ENCODE results near the gene UTF1. TPM values are rescaled to one million over a fixed set of nuclear protein-coding genes. Genes with fewer than 3 reads are reported as not detected.

UTF1 gene
- total and polyA plus RNA-seq, 9 of the 15 experiments (the other 6 are each of a cell fraction or from before 2014, with no cell fraction given): 0.35 to 0.46 TPM; not detected in 7

DNA sequence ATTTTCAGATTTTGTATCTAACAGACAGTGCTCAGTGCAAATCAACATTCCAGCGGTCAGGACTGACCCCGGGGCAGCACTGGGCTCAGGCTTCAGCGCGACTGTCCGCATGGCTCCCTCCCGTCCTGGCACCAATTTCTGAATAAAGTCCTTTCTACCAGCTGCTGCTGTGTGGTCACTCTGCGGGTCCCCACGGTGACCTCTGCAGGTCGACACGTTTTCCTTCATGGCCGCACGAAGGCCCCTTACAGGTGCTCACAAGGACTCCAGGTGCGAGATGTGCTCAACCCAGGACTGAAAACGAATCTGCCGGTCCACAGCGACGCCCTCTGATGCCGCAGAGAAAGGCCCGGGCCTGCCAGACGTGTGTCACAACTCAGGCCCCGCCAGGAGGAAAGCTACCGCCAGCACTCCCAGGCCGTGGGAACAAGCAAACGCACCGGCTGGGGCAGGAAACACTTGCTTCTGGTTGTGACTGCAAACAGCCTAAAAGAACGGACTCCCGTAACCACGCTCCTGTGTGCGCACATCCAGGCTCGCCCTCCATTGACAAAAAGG lies 3.7 kb upstream of the UTF1 start:
- CTCF ChIA-PET (ENCODE audit: low intra/inter-chr PET ratio): no interaction called here
- H4K20me1 ChIP-seq (replicated peaks; ENCODE audit: control insufficient read depth, insufficient read depth, low read length): no peaks in the 10 kb centered on the region
- no peak overlapping the region for H3K4me2 ChIP-seq (ENCODE audit: insufficient read depth, low read length)
- no peak for DNase-seq (ENCODE audit: extremely low read depth in 1 of 4, low spot score in 3 of 4)
- no peak overlapping the region for H3K27ac ChIP-seq (ENCODE audit: extremely low read depth, low read depth, low read length)
- TF ChIP-seq, protein P1, sequence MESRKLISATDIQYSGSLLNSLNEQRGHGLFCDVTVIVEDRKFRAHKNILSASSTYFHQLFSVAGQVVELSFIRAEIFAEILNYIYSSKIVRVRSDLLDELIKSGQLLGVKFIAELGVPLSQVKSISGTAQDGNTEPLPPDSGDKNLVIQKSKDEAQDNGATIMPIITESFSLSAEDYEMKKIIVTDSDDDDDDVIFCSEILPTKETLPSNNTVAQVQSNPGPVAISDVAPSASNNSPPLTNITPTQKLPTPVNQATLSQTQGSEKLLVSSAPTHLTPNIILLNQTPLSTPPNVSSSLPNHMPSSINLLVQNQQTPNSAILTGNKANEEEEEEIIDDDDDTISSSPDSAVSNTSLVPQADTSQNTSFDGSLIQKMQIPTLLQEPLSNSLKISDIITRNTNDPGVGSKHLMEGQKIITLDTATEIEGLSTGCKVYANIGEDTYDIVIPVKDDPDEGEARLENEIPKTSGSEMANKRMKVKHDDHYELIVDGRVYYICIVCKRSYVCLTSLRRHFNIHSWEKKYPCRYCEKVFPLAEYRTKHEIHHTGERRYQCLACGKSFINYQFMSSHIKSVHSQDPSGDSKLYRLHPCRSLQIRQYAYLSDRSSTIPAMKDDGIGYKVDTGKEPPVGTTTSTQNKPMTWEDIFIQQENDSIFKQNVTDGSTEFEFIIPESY (CRISPR knock-in tag; IDR thresholded peaks at IDR 0.05): peak; percentile 69; the same call in 1 of the 2 replicates
- no peak for TF ChIP-seq RNF2 (IDR thresholded peaks at IDR 0.05)
- FAIRE-seq: no peak
- in situ Hi-C loops (cut with MboI) (no loop called here), intact Hi-C loops (cut with micrococcal nuclease) (no loop called here)
- H3K79me2 ChIP-seq (ENCODE audit: control insufficient read depth, insufficient read depth, low read length): no peaks in the 10 kb centered on the region
- WGBS (ENCODE audit: insufficient coverage, low coverage, missing lambda C conversion rate): 62% methylated on average over 9 of the region's 30 CpGs
- BruUV-seq (replicated peaks): no TSS peak
- ATAC-seq: no peak
- no peaks in the 10 kb centered on the region for H3K9me3 ChIP-seq (replicated peaks; ENCODE audit: control insufficient read depth, insufficient read depth, low read depth, low read length)
- no peak overlapping the region for H2AFZ ChIP-seq (ENCODE audit: low read depth, low read length)
- no peak overlapping the region for H3K4me3 ChIP-seq
- no peaks in the 10 kb centered on the region for H3K36me3 ChIP-seq (ENCODE audit: control insufficient read depth, insufficient read depth, low read length)
- no peak overlapping the region; a peak in 1 of 4 replicates for H3K9ac ChIP-seq (ENCODE audit: insufficient read depth in 1 of 2, low read depth in 2 of 2, low read length in 2 of 2)
- H3K27me3 ChIP-seq (ENCODE audit: control insufficient read depth in 2 of 2, insufficient read depth in 2 of 2, low read length in 2 of 2): no peaks in the 10 kb centered on the region
- peaks cover 12 to 54% of the 10 kb centered on the region in 2 experiments for H3K4me1 ChIP-seq (replicated peaks in 1 of 2; ENCODE audit: control insufficient read depth in 2 of 2, insufficient read depth in 2 of 2, low read length in 2 of 2)
- POLR2A ChIA-PET: interaction anchor here (0.7 kb wide), 1 partner anchor 24 kb away, joined by 5 read pairs; no protein-coding TSS in a partner anchor
- H3K9me1 ChIP-seq (ENCODE audit: control insufficient read depth, insufficient read depth, low read length): no peaks in the 10 kb centered on the region

DNA sequence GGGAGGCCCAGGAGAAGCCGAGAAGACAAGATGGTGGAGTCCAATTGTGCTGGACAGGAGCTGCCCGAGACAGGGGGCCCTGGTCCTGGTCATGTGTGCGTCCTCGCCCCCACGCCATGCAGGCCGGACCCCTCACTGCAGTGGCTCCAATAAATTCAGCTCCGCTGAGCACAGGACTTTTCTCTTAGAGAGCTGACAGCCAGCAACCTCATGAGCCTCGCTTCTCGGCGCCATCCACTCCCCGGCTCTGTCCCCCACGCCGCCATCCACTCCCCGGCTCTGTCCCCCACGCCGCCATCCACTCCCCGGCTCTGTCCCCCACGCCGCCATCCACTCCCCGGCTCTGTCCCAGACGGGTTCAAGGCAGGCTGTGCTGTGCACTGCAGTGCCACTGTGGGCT lies 2.8 kb upstream of the UTF1 start:
- Histone ChIP-seq H3K9ac (ENCODE audit: insufficient read depth in 1 of 2, low read depth in 2 of 2, low read length in 2 of 2) (no peak overlapping the region), H3K27ac (ENCODE audit: extremely low read depth, low read depth, low read length) (no peak overlapping the region), H3K79me2 (ENCODE audit: control insufficient read depth, insufficient read depth, low read length) (no peaks in the 10 kb centered on the region), H3K36me3 (ENCODE audit: control insufficient read depth, insufficient read depth, low read length) (no peaks in the 10 kb centered on the region), H3K9me1 (ENCODE audit: control insufficient read depth, insufficient read depth, low read length) (no peaks in the 10 kb centered on the region), H4K20me1 (replicated peaks; ENCODE audit: control insufficient read depth, insufficient read depth, low read length) (no peaks in the 10 kb centered on the region), H3K4me2 (ENCODE audit: insufficient read depth, low read length) (no peak overlapping the region), H3K27me3 (ENCODE audit: control insufficient read depth in 2 of 2, insufficient read depth in 2 of 2, low read length in 2 of 2) (no peaks in the 10 kb centered on the region), H3K4me1 (replicated peaks in 1 of 2; ENCODE audit: control insufficient read depth in 2 of 2, insufficient read depth in 2 of 2, low read length in 2 of 2) (peaks cover 12 to 57% of the 10 kb centered on the region in 2 experiments), H2AFZ (ENCODE audit: low read depth, low read length) (no peak overlapping the region), H3K4me3 (no peak overlapping the region), H3K9me3 (replicated peaks; ENCODE audit: control insufficient read depth, insufficient read depth, low read depth, low read length) (no peaks in the 10 kb centered on the region)
- BruUV-seq (replicated peaks): no TSS peak
- DNase-seq (ENCODE audit: extremely low read depth in 1 of 4, low spot score in 3 of 4) (no peak), ATAC-seq (no peak), FAIRE-seq (no peak)
- CTCF ChIA-PET (ENCODE audit: low intra/inter-chr PET ratio): no interaction called here
- in situ Hi-C loops (cut with MboI) (no loop called here), intact Hi-C loops (cut with micrococcal nuclease) (no loop called here)
- POLR2A ChIA-PET: interaction anchor here (0.6 to 1.3 kb wide), 4 partner anchors 13 to 62 kb away, joined by 3 to 5 read pairs (median 4); no protein-coding TSS in a partner anchor
- WGBS (ENCODE audit: insufficient coverage, low coverage, missing lambda C conversion rate): 71% methylated on average over 3 of the region's 21 CpGs
- no peak for TF ChIP-seq TEAD2 (tag; IDR thresholded peaks at IDR 0.05)
- TF ChIP-seq, protein P2, sequence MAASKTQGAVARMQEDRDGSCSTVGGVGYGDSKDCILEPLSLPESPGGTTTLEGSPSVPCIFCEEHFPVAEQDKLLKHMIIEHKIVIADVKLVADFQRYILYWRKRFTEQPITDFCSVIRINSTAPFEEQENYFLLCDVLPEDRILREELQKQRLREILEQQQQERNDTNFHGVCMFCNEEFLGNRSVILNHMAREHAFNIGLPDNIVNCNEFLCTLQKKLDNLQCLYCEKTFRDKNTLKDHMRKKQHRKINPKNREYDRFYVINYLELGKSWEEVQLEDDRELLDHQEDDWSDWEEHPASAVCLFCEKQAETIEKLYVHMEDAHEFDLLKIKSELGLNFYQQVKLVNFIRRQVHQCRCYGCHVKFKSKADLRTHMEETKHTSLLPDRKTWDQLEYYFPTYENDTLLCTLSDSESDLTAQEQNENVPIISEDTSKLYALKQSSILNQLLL (CRISPR knock-in tag; IDR thresholded peaks at IDR 0.05; ENCODE audit: borderline replicate concordance): no peak
- no peak for TF ChIP-seq ZNF23 (CRISPR knock-in tag; IDR thresholded peaks at IDR 0.05)
- no peak for TF ChIP-seq MAFF (IDR thresholded peaks at IDR 0.05; ENCODE audit: low read length)
- TF ChIP-seq TSC22D4 (tag; IDR thresholded peaks at IDR 0.05): no peak
- no peak for TF ChIP-seq ILF3 (IDR thresholded peaks at IDR 0.05; ENCODE audit: borderline replicate concordance)
- no peak for TF ChIP-seq ZNF561 (CRISPR knock-in tag; conservative IDR thresholded peaks at IDR 0.05)
- no peak for TF ChIP-seq MTA3 (IDR thresholded peaks at IDR 0.05; ENCODE audit: borderline replicate concordance)

Measured in K562 (cell line).